Measurements from ENCODE around the gene PSMC5.
"Not testable (repeated sequence)": the region's sequence is repeated elsewhere in the genome, so short reads cannot be mapped to it uniquely, and the experiment has no call there.

Gene PSMC5

GRCh38 chr17:63840591-63841349 is 13.5 kb downstream of the PSMC5 start:
- DNase-seq (ENCODE audit: low read depth): no peak

GRCh38 chr17:63841350-63842172 is 14.3 kb downstream of the PSMC5 start:
- no peak for DNase-seq (ENCODE audit: low read depth)

GRCh38 chr17:63842173-63842539 is 14.9 kb downstream of the PSMC5 start:
- no peak for DNase-seq (ENCODE audit: low read depth)

- DNase-seq (ENCODE audit: low read depth): peak; percentile 98
These were observed 15.5 kb downstream of the PSMC5 start, which contains the start of gene SMARCD2 for GRCh38 chr17:63842540-63843386. Gene SMARCD2, minus strand, starts transcription at chr17:63842685. Its CDS starts 11 bp downstream, at chr17:63842674.

- DNase-seq (ENCODE audit: low read depth): not testable (repeated sequence)
These were observed 16.2 kb downstream of the PSMC5 start for GRCh38 chr17:63843387-63843888.

- DNase-seq (ENCODE audit: low read depth): no peak
These were observed 16.9 kb downstream of the PSMC5 start for GRCh38 chr17:63843910-63844677.

GRCh38 chr17:63845509-63845908 is 18.3 kb downstream of the PSMC5 start:
- DNase-seq (ENCODE audit: low read depth): no peak

GRCh38 chr17:63847525-63848249 is 20.5 kb downstream of the PSMC5 start:
- DNase-seq (ENCODE audit: low read depth): no peak

GRCh38 chr17:63848834-63849689 is 21.8 kb downstream of the PSMC5 start:
- DNase-seq (ENCODE audit: low read depth): peak; percentile 92

GRCh38 chr17:63850401-63850800 is 23.2 kb downstream of the PSMC5 start:
- no peak for DNase-seq (ENCODE audit: low read depth)

- DNase-seq (ENCODE audit: low read depth): no peak
These were observed 26.0 kb downstream of the PSMC5 start for GRCh38 chr17:63853260-63853659.

GRCh38 chr17:63854709-63855108 is 27.5 kb downstream of the PSMC5 start:
- DNase-seq (ENCODE audit: low read depth): no peak

GRCh38 chr17:63855185-63855584 is 28.0 kb downstream of the PSMC5 start:
- no peak for DNase-seq (ENCODE audit: low read depth)

- DNase-seq (ENCODE audit: low read depth): not testable (repeated sequence)
These were observed 29.2 kb downstream of the PSMC5 start for GRCh38 chr17:63856425-63856824.

- no peak for DNase-seq (ENCODE audit: low read depth)
These were observed 32.0 kb downstream of the PSMC5 start for GRCh38 chr17:63859257-63859656.

GRCh38 chr17:63866625-63867024 is 39.4 kb downstream of the PSMC5 start:
- not testable (repeated sequence) for DNase-seq (ENCODE audit: low read depth)

GRCh38 chr17:63869491-63870291 is 42.5 kb downstream of the PSMC5 start:
- not testable (repeated sequence) for DNase-seq (ENCODE audit: low read depth)

- DNase-seq (ENCODE audit: low read depth): not testable (repeated sequence)
These were observed 43.0 kb downstream of the PSMC5 start for GRCh38 chr17:63870292-63870665.
